K562 (cell line): ENCODE measurements around the gene SPIRE1. TPM values are rescaled to one million over a fixed set of nuclear protein-coding genes. Genes with fewer than 3 reads are reported as not detected.
A peak's percentile ranks its signal among the peaks of the same experiment; 100 is the strongest.

Experiments
- ATAC-seq: fragments of 200-7000 bp; cut with Tn5 transposase; 3 replicates; pipeline ENCODE4 v1.9.1; 2020; ENCODE audit warnings: moderate library complexity
- Bru-seq: library from RNA; stranded (reverse); fragments of 400-500 nt; gene quantifications from one replicate; lab custom pipeline; 2021; lab: Mats Ljungman, UMichigan
- BruChase-seq, 2 experiments: library from RNA; stranded (reverse); fragments of 400-500 nt; gene quantifications; one replicate each; lab custom pipeline; 2021; lab: Mats Ljungman, UMichigan
- BruUV-seq: library from RNA; stranded (reverse); fragments of 400-500 nt; replicated peaks from 2 replicates; lab custom pipeline; 2021; lab: Mats Ljungman, UMichigan
- CTCF ChIA-PET: fragments of 300-600 bp; formaldehyde crosslinking; extraction: SDS; loops from one replicate; lab custom pipeline; 2021; ENCODE audit warnings: low intra/inter-chr PET ratio; lab: Yijun Ruan, JAX
- POLR2A ChIA-PET: fragments of 300-600, 350-650 bp; sonication (Branson Sonifier 250); formaldehyde crosslinking; extraction: SDS; loops from one replicate; lab custom pipeline; 2021; ENCODE audit warnings: antibody characterized with exemption, inconsistent platforms; lab: Yijun Ruan, JAX
- DNase-seq, 4 experiments: peaks; one replicate each; pipeline versions ENCODE4 v3.0.0 to v3.0.0-alpha.2; 2011 to 2018; ENCODE audit warnings: low spot score in 3 of 4, mixed read lengths in 3 of 4; ENCODE audit errors: extremely low read depth in 1 of 4
- FAIRE-seq: peaks from 2 replicates; lab custom pipeline; 2011; peaks lifted over from hg19 to GRCh38; lab: Jason Lieb, UNC
- H2AFZ ChIP-seq: 2 replicates; pipeline ENCODE4 v1.6.0; 2011; ENCODE audit warnings: low read depth, low read length, control low read depth, inconsistent platforms
- H3K27ac ChIP-seq: fragments of 200-600 bp; 3 replicates; pipeline ENCODE4 v1.8.0; 2011; ENCODE audit warnings: low read depth, mild to moderate bottlenecking, control low read depth, inconsistent platforms, low read length, moderate library complexity, mixed read lengths; ENCODE audit errors: extremely low read depth
- H3K27me3 ChIP-seq, 2 experiments: fragments of 300-600 bp in 1 of 2; 2 replicates in 1 of 2; 3 replicates in 1 of 2; pipeline versions ENCODE4 v1.6.0 to v1.8.0; 2011; ENCODE audit warnings: inconsistent platforms in 2 of 2, low read length in 2 of 2, mild to moderate bottlenecking in 1 of 2, mixed read lengths in 1 of 2, moderate library complexity in 1 of 2; ENCODE audit not compliant: control insufficient read depth in 2 of 2, insufficient read depth in 2 of 2
- H3K36me3 ChIP-seq: fragments of 300-600 bp; 3 replicates; pipeline ENCODE4 v1.8.0; 2011; ENCODE audit warnings: mild to moderate bottlenecking, low read length, inconsistent platforms; ENCODE audit not compliant: control insufficient read depth, insufficient read depth
- H3K4me1 ChIP-seq, 2 experiments: fragments of 200-600 bp in 1 of 2; replicated peaks in 1 of 2; 2 replicates in 1 of 2; 3 replicates in 1 of 2; pipeline versions ENCODE4 v1.5.1 to v1.8.0; 2011; ENCODE audit warnings: inconsistent platforms in 2 of 2, low read length in 2 of 2, mild to moderate bottlenecking in 1 of 2, mixed read lengths in 1 of 2, moderate library complexity in 1 of 2; ENCODE audit not compliant: control insufficient read depth in 2 of 2, insufficient read depth in 2 of 2
- H3K4me2 ChIP-seq: 2 replicates; pipeline ENCODE4 v1.6.1; 2011; ENCODE audit warnings: low read length, control low read depth, inconsistent platforms, mixed read lengths; ENCODE audit not compliant: insufficient read depth
- H3K4me3 ChIP-seq: fragments of 200-600 bp; sonication (generic), shearing (Covaris generic); 2 replicates; pipeline ENCODE4 v1.5.1; 2016; ENCODE audit warnings: control low read depth, inconsistent platforms
- H3K79me2 ChIP-seq: fragments of 200-600 bp; 3 replicates; pipeline ENCODE4 v1.8.0; 2011; ENCODE audit warnings: low read length, inconsistent platforms; ENCODE audit not compliant: control insufficient read depth, insufficient read depth
- H3K9ac ChIP-seq, 2 experiments: 2 replicates each; pipeline versions ENCODE4 v1.6.0 to v1.6.1; 2011; ENCODE audit warnings: low read depth in 2 of 2, low read length in 2 of 2, control low read depth in 1 of 2, inconsistent platforms in 1 of 2, mild to moderate bottlenecking in 1 of 2, mixed read lengths in 1 of 2; ENCODE audit not compliant: insufficient read depth in 1 of 2
- H3K9me1 ChIP-seq: one replicate; pipeline ENCODE4 v1.6.0; 2011; ENCODE audit warnings: inconsistent platforms, mild to moderate bottlenecking, low read length, moderate library complexity; ENCODE audit not compliant: control insufficient read depth, insufficient read depth
- H3K9me3 ChIP-seq: replicated peaks from 2 replicates; pipeline ENCODE4 v1.5.1; 2011; ENCODE audit warnings: low read depth, low read length, inconsistent platforms; ENCODE audit not compliant: control insufficient read depth, insufficient read depth
- H4K20me1 ChIP-seq: replicated peaks from 2 replicates; pipeline ENCODE4 v1.6.1; 2011; ENCODE audit warnings: low read length, inconsistent platforms, mixed read lengths; ENCODE audit not compliant: control insufficient read depth, insufficient read depth
- HEY1 ChIP-seq: fragments of 250-450 bp; sonication (Bioruptor Pico); IDR thresholded peaks from 2 replicates; pipeline ENCODE4 v1.5.0; 2020; ENCODE audit warnings: mild to moderate bottlenecking, moderate library complexity, borderline replicate concordance
- IRF1 ChIP-seq: sonication (generic); formaldehyde crosslinking; IDR thresholded peaks from 2 replicates; pipeline ENCODE4 v1.8.0; 2022; ENCODE audit warnings: missing genetic modification reagents, mild to moderate bottlenecking, borderline replicate concordance
- MTA3 ChIP-seq: fragments of 450-650 bp; formaldehyde crosslinking; IDR thresholded peaks from 2 replicates; pipeline ENCODE4 v1.6.1; 2017; ENCODE audit warnings: mild to moderate bottlenecking, borderline replicate concordance
- NCOA2 ChIP-seq, 2 experiments: fragments of 450-650 bp; IDR thresholded peaks; 2 replicates each; pipeline ENCODE4 v1.6.1; 2018; ENCODE audit warnings: mild to moderate bottlenecking in 2 of 2, moderate library complexity in 1 of 2; ENCODE audit not compliant: partially characterized antibody in 2 of 2
- PHF20 ChIP-seq: fragments of 450-650 bp; IDR thresholded peaks from 2 replicates; pipeline ENCODE4 v1.6.1; 2018; ENCODE audit not compliant: partially characterized antibody
- POLR2AphosphoS5 ChIP-seq: IDR thresholded peaks from 2 replicates; pipeline ENCODE4 v1.6.1; 2011; ENCODE audit warnings: mild to moderate bottlenecking, low read depth, low read length, moderate library complexity; ENCODE audit not compliant: control insufficient read depth, insufficient read depth
- RBFOX2 ChIP-seq: fragments of 200-400 bp; formaldehyde crosslinking; IDR thresholded peaks from 2 replicates; pipeline ENCODE4 v1.6.1; 2017; ENCODE audit warnings: low read depth, mild to moderate bottlenecking, low read length, moderate library complexity
- SNAPC5 ChIP-seq: fragments of 250-450 bp; sonication (Bioruptor Pico); IDR thresholded peaks from 2 replicates; pipeline ENCODE4 v1.8.0; 2021; ENCODE audit warnings: moderate library complexity, mild to moderate bottlenecking, inconsistent platforms
- SP1 ChIP-seq: sonication (generic); formaldehyde crosslinking; IDR thresholded peaks from 2 replicates; pipeline ENCODE4 v1.8.1; 2022; ENCODE audit warnings: mild to moderate bottlenecking, missing genetic modification reagents
- SUPT5H ChIP-seq: fragments of 450-650 bp; IDR thresholded peaks from 2 replicates; pipeline ENCODE4 v1.6.1; 2016
- ZNF232 ChIP-seq: sonication (generic); formaldehyde crosslinking; IDR thresholded peaks from 2 replicates; pipeline ENCODE4 v1.8.0; 2022; ENCODE audit warnings: mild to moderate bottlenecking, missing genetic modification reagents
- ZNF395 ChIP-seq: fragments of 200-800 bp; sonication (Bioruptor generic); IDR thresholded peaks from 2 replicates; pipeline ENCODE4 v1.6.1; 2017; ENCODE audit warnings: missing genetic modification characterization, missing compliant biosample characterization
- WGBS: fragments of 100-300 bp; shearing (Covaris generic); methylation state at CpG from one replicate; pipeline ENCODE4 v1.1.6; 2016; ENCODE audit warnings: low coverage, mixed read lengths; ENCODE audit not compliant: insufficient coverage; ENCODE audit errors: missing lambda C conversion rate; 5-methylcytosine and 5-hydroxymethylcytosine counted together
- in situ Hi-C: fragments of 300-500 bp; cut with MboI; formaldehyde crosslinking; loops from 4 replicates; pipeline ENCODE4 v1.15.0; 2018; ENCODE audit warnings: inconsistent platforms, mixed read lengths
- intact Hi-C: fragments of 100-400 bp; cut with micrococcal nuclease; formaldehyde crosslinking; loops from 2 replicates; pipeline ENCODE4 v1.14.2; 2022
- long read RNA-seq, 3 experiments: library from polyadenylated mRNA in 2 of 3; library from RNA in 1 of 3; unstranded in 2 of 3; stranded (forward) in 1 of 3; transcript quantifications; one replicate each; pipeline ENCODE4 v2.0.0, GENCODE V29; 2019 to 2022
- polyA minus RNA-seq, 3 experiments: library from RNA; depleted of rRNA, polyadenylated mRNA; stranded (reverse); fragments of >200 nt; gene quantifications; 2 replicates each; pipeline ENCODE4 v1.2.3, GENCODE V29; 2011
- polyA plus RNA-seq, 8 experiments: library from polyadenylated mRNA; depleted of rRNA in 4 of 8; stranded (reverse) in 5 of 8; unstranded in 3 of 8; fragments of >200 nt; fragmentation: Nextera tagmentation in 2 of 8; fragmentation: Illumina TruSeq in 1 of 8; extraction: Ambion mirVana in 2 of 8; extraction: Trizol in 1 of 8; gene quantifications; 2 replicates each; pipeline versions ENCODE4 v1.2.1 to v1.2.3, GENCODE V29; 2011 to 2014; ENCODE audit warnings: inconsistent platforms in 1 of 8, missing spikeins in 1 of 8
- total RNA-seq, 7 experiments: library from RNA; depleted of rRNA in 6 of 7; stranded (reverse); fragments of >200 nt in 6 of 7; fragmentation: Illumina TruSeq in 2 of 7; extraction: Trizol in 2 of 7; gene quantifications; 2 replicates each; pipeline versions ENCODE4 v1.2.1 to v1.2.3, GENCODE V29; 2011 to 2021; ENCODE audit warnings: low replicate concordance in 1 of 7

SPIRE1 gene
- total RNA-seq (2011; cell fraction: chromatin; rRNA removed; ENCODE audit: low replicate concordance): 21.5 and 33.5 TPM in 2 replicates
- total RNA-seq (2011; cell fraction: nucleolus; rRNA removed): 3.8 and 7.4 TPM in 2 replicates
- 10.1 and 15.6 TPM in 2 replicates for total RNA-seq (2011; cell fraction: nucleoplasm; rRNA removed)
- total RNA-seq (2014; rRNA removed) (10.0 and 12.7 TPM in 2 replicates), total RNA-seq (2014; rRNA removed; fragmentation: Illumina TruSeq; extraction: Trizol) (12.8 and 15.1 TPM in 2 replicates), total RNA-seq (2015; rRNA removed; fragmentation: Illumina TruSeq; extraction: Trizol) (11.8 and 13.9 TPM in 2 replicates), total RNA-seq (2021) (12.5 and 14.0 TPM in 2 replicates), polyA plus RNA-seq (2011; rRNA removed) (7.7 and 10.2 TPM in 2 replicates), polyA plus RNA-seq (2014; fragmentation: Illumina TruSeq; extraction: Trizol) (12.3 and 13.6 TPM in 2 replicates), polyA plus RNA-seq (2014; fragmentation: Nextera tagmentation; extraction: Ambion mirVana) (1 to 10 TPM; 2.9 to 3.3 TPM), polyA plus RNA-seq (2014; rRNA removed) (8.0 and 8.1 TPM in 2 replicates), polyA minus RNA-seq (2011; rRNA and poly(A)+ RNA removed) (14.2 and 18.9 TPM in 2 replicates), Bru-seq, nascent RNA (percentile 65 among the genes with signal in this experiment), BruChase-seq, experiment 1, labeled RNA remaining after a 2-hour chase (percentile 69 among the genes with signal in this experiment), BruChase-seq, experiment 2, labeled RNA remaining after a 6-hour chase (percentile 68 among the genes with signal in this experiment)
- 4.0 and 5.0 TPM in 2 replicates for polyA plus RNA-seq (2011; cell fraction: cytosol; rRNA removed)
- 8.5 and 9.5 TPM in 2 replicates for polyA plus RNA-seq (2011; cell fraction: nucleus; rRNA removed)
- polyA plus RNA-seq (2012): 7.4 and 12.4 TPM in 2 replicates
- polyA minus RNA-seq (2011; cell fraction: cytosol; rRNA and poly(A)+ RNA removed): 8.0 and 8.1 TPM in 2 replicates
- 3.5 and 7.7 TPM in 2 replicates for polyA minus RNA-seq (2011; cell fraction: nucleus; rRNA and poly(A)+ RNA removed)
- long read RNA-seq, experiment 1, full-length matches to known transcripts: 19 of 53 reads
- long read RNA-seq, experiment 1, partial matches to known transcripts: 10 of 53 reads
- long read RNA-seq, experiment 1, other reads (novel, unspliced or antisense): 24 of 53 reads
- long read RNA-seq, experiment 2, partial matches to known transcripts: 0 of 12 reads
- long read RNA-seq, experiment 2, other reads (novel, unspliced or antisense): 12 of 12 reads
- long read RNA-seq, experiment 3, partial matches to known transcripts: 2 of 2 reads
- long read RNA-seq, experiment 3, other reads (novel, unspliced or antisense): 0 of 2 reads

GRCh38 chr18:12657684-12658425 is at the start of gene SPIRE1:
Gene SPIRE1 (minus strand): TSS chr18:12658107. CDS start chr18:12657866, 241 bp downstream.
- peak; percentile 79 for ATAC-seq
- peaks cover 37% of the 10 kb centered on the region for H3K79me2 ChIP-seq
- in situ Hi-C loops (no loop called here), intact Hi-C loops (loop anchor here (5.0 to 10.0 kb wide), 2 partner anchors 116 to 183 kb away; no protein-coding TSS in a partner anchor)
- ChIA-PET CTCF (interaction anchor here (0.5 to 1.9 kb wide), 3 partner anchors 13 to 266 kb away, joined by 3 to 5 read pairs (median 3); no protein-coding TSS in a partner anchor), POLR2A (interaction anchor here (1.0 kb wide), 1 partner anchor 281 kb away, joined by 3 read pairs; the partner anchor contains the start of gene AFG3L2)
- no peaks in the 10 kb centered on the region for H3K9me3 ChIP-seq
- no peaks in the 10 kb centered on the region for H3K9me1 ChIP-seq
- peak within 1 kb of the TSS; percentile 81 for H3K4me2 ChIP-seq
- peak within 1 kb of the TSS; percentile 80 for H3K27ac ChIP-seq
- no peaks in the 10 kb centered on the region for H3K36me3 ChIP-seq
- peaks cover 11 to 16% of the 10 kb centered on the region in 2 experiments; a peak in 4 of 5 replicates for H3K4me1 ChIP-seq
- WGBS: 17% methylated on average over 15 of the region's 112 CpGs
- BruUV-seq: no TSS peak
- H4K20me1 ChIP-seq: peaks cover 6% of the 10 kb centered on the region; the same call in 1 of the 2 replicates
- peak; percentile 67 to 83 (median 78) for DNase-seq
- peak within 1 kb of the TSS; percentile 70 for H2AFZ ChIP-seq
- peak within 1 kb of the TSS; percentile 60 for H3K4me3 ChIP-seq
- H3K27me3 ChIP-seq: no peaks in the 10 kb centered on the region
- FAIRE-seq: no peak
- H3K9ac ChIP-seq: peak within 1 kb of the TSS; percentile 77 to 97
- no peak for TF ChIP-seq MTA3
- TF ChIP-seq POLR2AphosphoS5: no peak
- TF ChIP-seq SNAPC5: no peak
- no peak for TF ChIP-seq SP1
- no peak for TF ChIP-seq ZNF232 (CRISPR knock-in tag)
- TF ChIP-seq IRF1 (CRISPR knock-in tag): no peak
- TF ChIP-seq PHF20: no peak
- TF ChIP-seq NCOA2 (IDR thresholded peaks at IDR 0.05; ENCODE audit: partially characterized antibody in 2 of 2): no peak
- no peak for TF ChIP-seq HEY1
- TF ChIP-seq RBFOX2: peak; percentile 47
- TF ChIP-seq SUPT5H: no peak
- peak; percentile 20; the same call in 1 of the 2 replicates for TF ChIP-seq ZNF395 (CRISPR knock-in tag)
